Measurements from ENCODE around the gene CD79B.

The CD79B gene

DNA sequence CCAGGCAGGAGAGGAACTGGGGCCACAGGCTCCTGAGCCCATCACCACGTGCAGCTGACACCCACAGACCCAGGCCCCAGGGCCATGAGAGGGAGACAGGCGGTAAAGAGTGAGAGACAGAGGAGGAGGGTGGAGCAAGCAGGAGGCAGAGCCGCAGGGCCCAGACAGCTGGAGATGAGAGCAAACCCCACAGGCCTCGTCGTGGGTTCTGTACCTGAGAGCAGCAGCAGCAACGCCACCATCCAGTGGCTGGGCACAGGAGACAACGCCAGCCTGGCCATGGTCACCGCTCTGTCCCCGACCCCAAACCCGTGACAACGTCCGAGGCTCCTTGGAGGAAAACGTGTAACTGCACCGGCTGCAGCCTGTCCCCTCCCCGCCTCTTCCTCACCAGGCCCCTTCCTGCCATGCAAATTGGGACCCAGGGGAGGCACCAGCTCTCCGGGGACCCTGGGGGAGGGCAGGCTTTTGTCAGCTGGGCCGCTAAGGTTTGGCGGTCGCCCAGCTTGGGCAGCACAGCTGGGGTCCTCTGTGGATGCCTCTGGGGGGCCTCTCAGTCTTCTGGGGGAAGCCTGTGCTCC is at the start of gene CD79B:
Gene CD79B, minus strand, starts transcription at position 351 of the 581 bp plus-strand sequence. Its CDS starts 70 bp downstream, at position 281.
- Histone ChIP-seq H3K4me1 (ENCODE audit: insufficient read depth, low read length) (no peaks in the 10 kb centered on the region), H3K4me3 (ENCODE audit: low read depth in 1 of 2, low read length in 2 of 2) (no peak within 1 kb of the TSS), H3K9ac (ENCODE audit: low read length) (no peak within 1 kb of the TSS), H3K27ac (ENCODE audit: low read depth, low read length) (no peak within 1 kb of the TSS), H3K27me3 (ENCODE audit: control insufficient read depth in 1 of 2, insufficient read depth in 2 of 2, low read length in 2 of 2) (peaks cover 0 to 4% of the 10 kb centered on the region in 2 donors), H3K9me3 (ENCODE audit: low read length) (no peaks in the 10 kb centered on the region), H3K36me3 (ENCODE audit: insufficient read depth, low read length) (no peaks in the 10 kb centered on the region)

GRCh38 chr17:63978272-63979200 is 46.4 kb upstream of the CD79B start:
- no peaks in the 10 kb centered on the region for H3K27me3 ChIP-seq (ENCODE audit: control insufficient read depth in 1 of 2, insufficient read depth in 2 of 2, low read length in 2 of 2)
- no peaks in the 10 kb centered on the region for H3K36me3 ChIP-seq (ENCODE audit: insufficient read depth, low read length)
- H3K9ac ChIP-seq (ENCODE audit: low read length), result no peak overlapping the region
- H3K4me3 ChIP-seq (ENCODE audit: low read depth in 1 of 2, low read length in 2 of 2), result no peak overlapping the region
- no peak overlapping the region for H3K27ac ChIP-seq (ENCODE audit: low read depth, low read length)
- peaks cover 15% of the 10 kb centered on the region for H3K4me1 ChIP-seq (ENCODE audit: insufficient read depth, low read length)
- H3K9me3 ChIP-seq (ENCODE audit: low read length), result no peaks in the 10 kb centered on the region

GRCh38 chr17:63976702-63977101 is 44.6 kb upstream of the CD79B start:
- H3K9ac ChIP-seq (ENCODE audit: low read length), result no peak overlapping the region
- peaks cover 8% of the 10 kb centered on the region for H3K4me1 ChIP-seq (ENCODE audit: insufficient read depth, low read length)
- no peaks in the 10 kb centered on the region for H3K9me3 ChIP-seq (ENCODE audit: low read length)
- no peak overlapping the region for H3K4me3 ChIP-seq (ENCODE audit: low read depth in 1 of 2, low read length in 2 of 2)
- H3K27me3 ChIP-seq (ENCODE audit: control insufficient read depth in 1 of 2, insufficient read depth in 2 of 2, low read length in 2 of 2), result no peaks in the 10 kb centered on the region
- no peak overlapping the region for H3K27ac ChIP-seq (ENCODE audit: low read depth, low read length)
- H3K36me3 ChIP-seq (ENCODE audit: insufficient read depth, low read length), result no peaks in the 10 kb centered on the region

- no peak overlapping the region for H3K4me3 ChIP-seq (ENCODE audit: low read depth in 1 of 2, low read length in 2 of 2)
- H3K27me3 ChIP-seq (ENCODE audit: control insufficient read depth in 1 of 2, insufficient read depth in 2 of 2, low read length in 2 of 2), result no peaks in the 10 kb centered on the region
- no peak overlapping the region for H3K9ac ChIP-seq (ENCODE audit: low read length)
- H3K27ac ChIP-seq (ENCODE audit: low read depth, low read length), result no peak overlapping the region
- no peaks in the 10 kb centered on the region for H3K36me3 ChIP-seq (ENCODE audit: insufficient read depth, low read length)
- peaks cover 6% of the 10 kb centered on the region for H3K4me1 ChIP-seq (ENCODE audit: insufficient read depth, low read length)
- no peaks in the 10 kb centered on the region for H3K9me3 ChIP-seq (ENCODE audit: low read length)
Measured at GRCh38 chr17:63975541-63976092, 43.5 kb upstream of the CD79B start.

GRCh38 chr17:63974594-63975192 is 42.6 kb upstream of the CD79B start:
- Histone ChIP-seq H3K27ac (ENCODE audit: low read depth, low read length) (no peak overlapping the region), H3K9me3 (ENCODE audit: low read length) (no peaks in the 10 kb centered on the region), H3K9ac (ENCODE audit: low read length) (no peak overlapping the region), H3K4me1 (ENCODE audit: insufficient read depth, low read length) (no peaks in the 10 kb centered on the region), H3K36me3 (ENCODE audit: insufficient read depth, low read length) (no peaks in the 10 kb centered on the region), H3K4me3 (ENCODE audit: low read depth in 1 of 2, low read length in 2 of 2) (no peak overlapping the region), H3K27me3 (ENCODE audit: control insufficient read depth in 1 of 2, insufficient read depth in 2 of 2, low read length in 2 of 2) (no peaks in the 10 kb centered on the region)

DNA sequence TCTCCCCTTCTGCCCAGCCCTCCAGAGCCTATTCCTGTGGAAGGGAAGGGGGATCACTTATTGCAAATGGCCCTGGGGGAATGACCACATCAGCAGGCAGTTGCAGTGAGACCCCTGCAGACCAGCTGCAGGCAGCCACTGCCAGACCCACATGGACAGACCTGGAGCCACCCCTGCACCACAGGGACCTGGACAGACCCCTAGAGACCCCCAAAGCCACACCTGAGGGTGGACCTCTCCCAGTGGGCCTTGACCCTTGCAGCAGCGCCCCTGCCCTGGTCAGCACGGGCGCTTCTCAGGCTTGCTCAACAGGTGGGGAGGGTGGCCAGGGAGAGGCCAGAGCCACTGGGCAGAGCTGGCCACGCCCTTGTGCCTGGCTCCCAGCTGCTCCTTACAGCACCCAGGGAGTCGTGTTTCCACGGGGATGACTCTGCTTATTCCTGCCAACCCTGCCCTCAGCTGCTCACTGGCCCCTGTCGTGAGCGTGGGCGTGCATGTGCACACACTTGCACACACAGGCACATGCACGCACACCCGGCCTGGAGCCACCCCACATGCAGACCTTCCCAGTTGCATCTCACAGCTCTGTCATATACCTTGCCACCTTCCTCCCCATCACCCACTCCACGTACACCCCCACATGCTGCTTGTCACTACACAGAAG is 41.9 kb upstream of the CD79B start:
- Histone ChIP-seq H3K27ac (ENCODE audit: low read depth, low read length) (no peak overlapping the region), H3K36me3 (ENCODE audit: insufficient read depth, low read length) (no peaks in the 10 kb centered on the region), H3K4me1 (ENCODE audit: insufficient read depth, low read length) (no peaks in the 10 kb centered on the region), H3K27me3 (ENCODE audit: control insufficient read depth in 1 of 2, insufficient read depth in 2 of 2, low read length in 2 of 2) (no peaks in the 10 kb centered on the region), H3K9ac (ENCODE audit: low read length) (no peak overlapping the region), H3K9me3 (ENCODE audit: low read length) (no peaks in the 10 kb centered on the region), H3K4me3 (ENCODE audit: low read depth in 1 of 2, low read length in 2 of 2) (no peak overlapping the region)

DNA sequence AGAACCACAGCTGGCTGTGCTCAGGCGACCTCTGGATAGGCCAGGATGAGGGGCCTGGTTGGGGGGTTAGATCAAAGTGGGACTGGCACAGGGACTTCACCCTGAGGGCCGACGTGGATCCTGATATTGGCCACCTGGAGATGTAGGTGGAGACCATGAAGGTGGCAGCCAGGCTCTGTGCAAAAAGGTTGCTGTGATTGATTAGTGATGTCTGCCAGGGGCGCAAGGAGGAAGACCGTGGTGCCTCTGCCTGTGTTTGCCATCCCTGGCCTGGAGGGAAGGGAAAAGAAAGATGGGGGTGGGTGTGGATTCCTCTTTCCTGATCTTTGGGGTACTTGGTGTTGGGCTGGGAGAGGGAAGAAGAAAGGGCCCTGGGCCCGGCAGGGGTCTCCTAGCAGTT is 41.1 kb upstream of the CD79B start:
- Histone ChIP-seq H3K9ac (ENCODE audit: low read length) (no peak overlapping the region), H3K9me3 (ENCODE audit: low read length) (no peaks in the 10 kb centered on the region), H3K36me3 (ENCODE audit: insufficient read depth, low read length) (no peaks in the 10 kb centered on the region), H3K4me1 (ENCODE audit: insufficient read depth, low read length) (no peaks in the 10 kb centered on the region), H3K27me3 (ENCODE audit: control insufficient read depth in 1 of 2, insufficient read depth in 2 of 2, low read length in 2 of 2) (no peaks in the 10 kb centered on the region), H3K27ac (ENCODE audit: low read depth, low read length) (no peak overlapping the region), H3K4me3 (ENCODE audit: low read depth in 1 of 2, low read length in 2 of 2) (no peak overlapping the region)

DNA sequence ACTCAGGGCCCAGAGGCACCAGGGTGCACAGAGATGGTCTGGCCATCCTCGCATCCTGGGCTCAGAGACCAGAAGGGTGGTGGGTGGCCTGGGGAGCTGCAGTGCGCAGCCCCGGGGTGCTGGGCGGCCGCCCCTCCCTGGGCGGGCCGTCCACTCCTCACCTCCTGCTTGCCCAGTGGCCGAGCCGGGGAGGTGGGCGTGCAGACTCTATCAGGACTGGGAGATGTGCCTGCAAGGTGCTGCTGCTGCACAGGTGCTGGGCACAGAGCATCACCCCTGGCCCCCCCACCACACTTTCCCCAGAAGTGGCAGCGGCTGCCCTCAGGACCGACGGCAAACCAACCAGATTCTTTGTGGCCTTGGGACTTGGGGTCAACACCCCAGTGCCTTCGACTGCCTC is 40.7 kb upstream of the CD79B start, which contains the start of gene SCN4A:
Gene SCN4A, minus strand, starts transcription at position 123 of the 400 bp plus-strand sequence. Its CDS starts 77 bp downstream, at position 46.
- Histone ChIP-seq H3K4me1 (ENCODE audit: insufficient read depth, low read length) (no peaks in the 10 kb centered on the region), H3K27me3 (ENCODE audit: control insufficient read depth in 1 of 2, insufficient read depth in 2 of 2, low read length in 2 of 2) (no peaks in the 10 kb centered on the region), H3K4me3 (ENCODE audit: low read depth in 1 of 2, low read length in 2 of 2) (no peak within 1 kb of the TSS), H3K9ac (ENCODE audit: low read length) (no peak within 1 kb of the TSS), H3K27ac (ENCODE audit: low read depth, low read length) (no peak within 1 kb of the TSS), H3K9me3 (ENCODE audit: low read length) (no peaks in the 10 kb centered on the region), H3K36me3 (ENCODE audit: insufficient read depth, low read length) (no peaks in the 10 kb centered on the region)

GRCh38 chr17:63969278-63969677 is 37.1 kb upstream of the CD79B start:
- no peak overlapping the region for H3K4me3 ChIP-seq (ENCODE audit: low read depth in 1 of 2, low read length in 2 of 2)
- H3K36me3 ChIP-seq (ENCODE audit: insufficient read depth, low read length), result no peaks in the 10 kb centered on the region
- H3K9me3 ChIP-seq (ENCODE audit: low read length), result no peaks in the 10 kb centered on the region
- H3K9ac ChIP-seq (ENCODE audit: low read length), result no peak overlapping the region
- no peak overlapping the region for H3K27ac ChIP-seq (ENCODE audit: low read depth, low read length)
- H3K4me1 ChIP-seq (ENCODE audit: insufficient read depth, low read length), result no peaks in the 10 kb centered on the region
- no peaks in the 10 kb centered on the region for H3K27me3 ChIP-seq (ENCODE audit: control insufficient read depth in 1 of 2, insufficient read depth in 2 of 2, low read length in 2 of 2)

DNA sequence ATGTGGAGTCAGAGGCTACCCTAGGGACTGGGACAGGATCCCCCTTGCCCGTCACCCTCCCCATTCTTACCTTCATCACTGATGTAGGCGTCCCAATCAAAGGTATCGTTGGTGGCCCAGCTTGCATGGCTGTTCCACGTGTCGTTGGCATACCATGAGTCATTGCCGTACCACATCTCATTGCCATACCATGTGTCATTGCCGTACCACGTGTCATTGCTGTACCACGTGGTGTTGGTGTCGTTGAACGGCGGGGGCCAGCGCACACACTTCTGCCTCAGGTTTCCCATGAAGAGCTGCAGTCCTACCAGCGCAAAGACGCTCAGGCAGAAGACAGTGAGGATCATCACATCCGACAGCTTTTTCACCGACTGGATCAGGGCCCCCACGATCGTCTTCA is 35.8 kb upstream of the CD79B start:
- no peaks in the 10 kb centered on the region for H3K4me1 ChIP-seq (ENCODE audit: insufficient read depth, low read length)
- H3K9me3 ChIP-seq (ENCODE audit: low read length), result no peaks in the 10 kb centered on the region
- H3K27me3 ChIP-seq (ENCODE audit: control insufficient read depth in 1 of 2, insufficient read depth in 2 of 2, low read length in 2 of 2), result no peaks in the 10 kb centered on the region
- no peak overlapping the region for H3K4me3 ChIP-seq (ENCODE audit: low read depth in 1 of 2, low read length in 2 of 2)
- no peak overlapping the region for H3K9ac ChIP-seq (ENCODE audit: low read length)
- H3K36me3 ChIP-seq (ENCODE audit: insufficient read depth, low read length), result no peaks in the 10 kb centered on the region
- H3K27ac ChIP-seq (ENCODE audit: low read depth, low read length), result no peak overlapping the region
